Mammary epithelial cell (primary cell): ENCODE results near the gene ZNF236.

Source experiments
- EZH2 ChIP-seq: IDR thresholded peaks from 2 replicates; pipeline ENCODE4 v1.6.1; 2012; ENCODE audit warnings: low read length, inconsistent platforms, borderline replicate concordance
- TF ChIP-seq, protein P1 (sequence below), 2 donors: IDR thresholded peaks in 1 of 2; conservative IDR thresholded peaks in 1 of 2; 2 replicates each; pipeline ENCODE4 v1.5.1; 2011 to 2012; ENCODE audit warnings: inconsistent platforms in 2 of 2, low read length in 2 of 2, mild to moderate bottlenecking in 2 of 2, control low read depth in 1 of 2, low read depth in 1 of 2; ENCODE audit not compliant: insufficient read depth in 1 of 2; ENCODE audit errors: extremely low read depth in 1 of 2

- TF ChIP-seq, protein P1, sequence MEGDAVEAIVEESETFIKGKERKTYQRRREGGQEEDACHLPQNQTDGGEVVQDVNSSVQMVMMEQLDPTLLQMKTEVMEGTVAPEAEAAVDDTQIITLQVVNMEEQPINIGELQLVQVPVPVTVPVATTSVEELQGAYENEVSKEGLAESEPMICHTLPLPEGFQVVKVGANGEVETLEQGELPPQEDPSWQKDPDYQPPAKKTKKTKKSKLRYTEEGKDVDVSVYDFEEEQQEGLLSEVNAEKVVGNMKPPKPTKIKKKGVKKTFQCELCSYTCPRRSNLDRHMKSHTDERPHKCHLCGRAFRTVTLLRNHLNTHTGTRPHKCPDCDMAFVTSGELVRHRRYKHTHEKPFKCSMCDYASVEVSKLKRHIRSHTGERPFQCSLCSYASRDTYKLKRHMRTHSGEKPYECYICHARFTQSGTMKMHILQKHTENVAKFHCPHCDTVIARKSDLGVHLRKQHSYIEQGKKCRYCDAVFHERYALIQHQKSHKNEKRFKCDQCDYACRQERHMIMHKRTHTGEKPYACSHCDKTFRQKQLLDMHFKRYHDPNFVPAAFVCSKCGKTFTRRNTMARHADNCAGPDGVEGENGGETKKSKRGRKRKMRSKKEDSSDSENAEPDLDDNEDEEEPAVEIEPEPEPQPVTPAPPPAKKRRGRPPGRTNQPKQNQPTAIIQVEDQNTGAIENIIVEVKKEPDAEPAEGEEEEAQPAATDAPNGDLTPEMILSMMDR (conservative IDR thresholded peaks at IDR 0.05 in 1 of 2, IDR thresholded peaks at IDR 0.05 in 1 of 2; ENCODE audit: extremely low read depth in 1 of 2, insufficient read depth in 1 of 2, low read depth in 1 of 2, low read length in 2 of 2), result no peak
- TF ChIP-seq EZH2, result no peak
Measured at GRCh38 chr18:76874642-76875389, 52.5 kb downstream of the ZNF236 start.
